GM19023 (cell line): ENCODE data around the gene PTX3.

Experiments
- ATAC-seq: cut with Tn5 transposase; IDR thresholded peaks from one replicate; pipeline ENCODE4 v1.9.1; 2021; ENCODE audit warnings: mild to moderate bottlenecking, moderate library complexity; ENCODE audit not compliant: unreplicated experiment

PTX3 gene

DNA sequence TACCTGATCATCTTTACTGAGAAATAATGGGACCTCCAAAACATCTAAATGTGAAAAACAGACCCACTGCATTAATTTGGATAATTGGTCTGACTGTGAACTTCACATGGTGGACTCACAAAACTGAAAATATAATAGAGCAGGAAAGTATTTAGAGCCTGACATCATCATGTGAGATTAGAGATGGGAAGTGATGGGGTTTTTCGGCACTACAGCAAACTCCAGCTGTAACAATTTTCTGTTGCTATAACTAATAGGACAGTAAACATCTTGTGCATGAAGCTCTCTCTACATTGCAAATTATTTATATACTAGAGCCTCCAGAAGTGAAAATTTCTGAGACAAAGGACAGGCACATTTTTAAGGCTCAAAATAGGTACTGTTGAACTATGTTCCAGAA, 34.4 kb downstream of the PTX3 start:
- no peak for ATAC-seq

- ATAC-seq: no peak
Measured at GRCh38 chr3:157472648-157473047, 36.0 kb downstream of the PTX3 start.

- no peak for ATAC-seq
Measured at GRCh38 chr3:157475921-157476414, 39.3 kb downstream of the PTX3 start.

- ATAC-seq: no peak
Measured at GRCh38 chr3:157477441-157477840, 40.8 kb downstream of the PTX3 start.

GRCh38 chr3:157479464-157480243, 43.0 kb downstream of the PTX3 start:
- no peak for ATAC-seq

DNA sequence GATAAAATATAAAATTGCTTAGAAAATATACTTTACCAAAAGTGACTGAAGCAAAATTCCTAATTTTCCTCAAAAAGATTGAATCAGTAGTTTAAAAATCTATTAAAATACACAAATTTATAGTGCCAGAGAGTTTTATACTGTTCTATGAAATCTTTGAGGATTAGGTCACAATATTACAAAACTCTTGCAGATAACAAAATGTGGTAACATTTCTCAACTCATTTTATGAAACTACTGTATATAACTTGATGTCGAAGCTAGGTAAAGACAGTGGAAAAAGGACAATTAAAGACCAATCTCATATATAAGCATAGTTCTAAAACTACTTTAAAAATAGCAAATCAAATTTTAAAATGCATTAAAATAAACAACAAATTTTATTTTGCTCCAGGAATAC, 50.7 kb downstream of the PTX3 start:
- no peak for ATAC-seq

DNA sequence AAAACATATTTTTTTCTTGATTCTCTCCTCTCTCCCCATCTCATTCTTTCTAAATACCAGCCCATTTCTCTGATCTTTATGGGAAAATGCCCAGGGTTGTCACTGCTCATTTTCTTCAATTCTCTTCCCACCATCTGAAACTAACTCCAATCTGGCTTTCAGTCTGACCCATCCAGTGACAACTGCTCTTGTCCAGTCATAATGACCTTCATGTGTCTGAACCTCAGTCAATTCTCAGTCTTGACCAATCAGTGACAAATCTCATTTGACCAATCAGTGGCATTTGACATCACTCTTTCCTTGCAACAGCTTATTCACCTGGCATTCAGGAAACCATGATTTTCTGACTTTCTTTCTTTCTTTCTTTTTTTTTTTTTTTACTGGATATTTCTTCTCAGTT, 51.5 kb downstream of the PTX3 start:
- ATAC-seq: no peak

DNA sequence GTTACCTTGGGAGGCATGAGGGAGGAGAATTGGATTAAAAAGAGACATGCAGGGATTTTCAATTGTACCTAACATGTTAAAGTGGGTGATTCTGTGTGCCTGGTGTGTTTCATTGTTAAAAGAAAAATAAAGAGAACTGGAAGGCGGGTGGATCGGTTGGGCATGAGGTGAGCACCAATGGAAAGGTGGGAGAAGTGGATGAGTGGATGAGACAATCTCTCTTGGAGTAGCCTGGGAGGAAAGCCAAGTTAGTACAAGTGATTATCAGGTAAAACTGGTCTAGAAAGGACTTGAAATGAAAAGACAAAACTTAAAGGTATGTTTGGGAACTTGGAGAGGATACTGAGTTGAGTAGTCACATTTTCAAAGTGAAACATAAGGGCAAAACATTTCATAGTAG, 54.5 kb downstream of the PTX3 start:
- no peak for ATAC-seq
